ENCODE measurements around the gene CDKN2AIPNL. TPM values are rescaled to one million over a fixed set of nuclear protein-coding genes. Genes with fewer than 3 reads are reported as not detected.
"Not testable (repeated sequence)": the region's sequence is repeated elsewhere in the genome, so short reads cannot be mapped to it uniquely, and the experiment has no call there.

Gene CDKN2AIPNL
- total and polyA plus RNA-seq, 11 donors: 26.6 to 87.5 (median 32.4) TPM

DNA sequence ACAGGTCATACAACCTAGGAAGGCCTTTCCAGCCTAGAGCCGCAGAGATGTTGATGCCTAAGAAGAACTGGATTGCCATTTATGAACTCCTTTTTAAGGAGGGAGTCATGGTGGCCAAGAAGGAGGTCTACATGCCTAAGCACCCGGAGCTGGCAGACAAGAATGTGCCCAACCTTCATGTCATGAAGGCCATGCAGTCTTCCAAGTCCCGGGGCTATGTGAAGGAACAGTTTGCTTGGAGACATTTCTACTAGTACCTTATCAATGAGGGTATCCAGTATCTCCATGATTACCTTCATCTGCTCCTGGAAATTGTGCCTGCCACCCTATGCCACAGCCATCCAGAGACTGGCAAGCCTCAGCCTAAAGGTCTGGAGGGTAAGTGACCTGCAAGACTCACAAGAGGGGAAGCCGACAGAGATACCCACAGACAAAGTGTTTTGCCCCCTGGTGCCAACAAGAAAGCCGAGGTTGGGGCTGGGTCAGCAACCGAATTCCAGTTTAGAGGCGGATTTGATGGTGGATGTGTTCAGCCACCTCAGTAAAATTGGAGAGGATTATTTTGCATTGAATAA lies 11.2 kb upstream of the CDKN2AIPNL start:
- Histone ChIP-seq H3K27ac (no peak overlapping the region), H3K27me3 (no peaks in the 10 kb centered on the region), H3K4me3 (no peak overlapping the region), H3K4me1 (no peaks in the 10 kb centered on the region), H3K36me3 (no peaks in the 10 kb centered on the region), H3K9me3 (peaks cover 0 to 10% (median 0%) of the 10 kb centered on the region in 12 donors)
- ATAC-seq (no peak), DNase-seq (no peak)
- intact Hi-C loops (cut with DNase I): no loop called here
- TF ChIP-seq CTCF (IDR thresholded peaks at IDR 0.05): no peak
- no peak for TF ChIP-seq POLR2A (IDR thresholded peaks at IDR 0.05)
- WGBS, 4 donors: 89 to 92% (median 89%) methylated on average over 7 of the region's 7 CpGs

DNA sequence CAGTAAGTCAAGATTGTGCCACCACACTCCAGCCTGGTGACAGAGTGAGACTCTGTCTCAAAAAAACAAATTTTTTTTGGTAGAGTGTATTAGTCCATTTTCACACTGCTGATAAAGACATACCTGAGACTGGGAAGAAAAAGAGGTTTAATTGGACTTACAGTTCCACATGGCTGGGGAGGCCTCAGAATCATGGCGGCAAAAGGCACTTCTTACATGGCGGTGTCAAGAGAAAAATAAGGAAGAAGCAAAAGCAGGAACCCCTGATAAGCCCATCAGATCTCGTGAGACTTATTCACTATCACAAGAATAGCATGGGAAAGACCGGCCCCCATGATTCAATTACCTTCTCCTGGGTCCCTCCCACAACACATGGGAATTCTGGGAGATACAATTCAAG lies 9.4 kb upstream of the CDKN2AIPNL start:
- intact Hi-C loops (cut with DNase I); H3K4me1 ChIP-seq; H3K27ac ChIP-seq; H3K4me3 ChIP-seq; DNase-seq; H3K27me3 ChIP-seq; ATAC-seq; H3K36me3 ChIP-seq: not testable (repeated sequence)
- H3K9me3 ChIP-seq: peaks cover 0 to 10% (median 0%) of the 10 kb centered on the region in 12 donors
- WGBS, 4 donors: 86 to 97% (median 88%) methylated on average over 4 of the region's 4 CpGs

- H3K27ac ChIP-seq: no peak overlapping the region
- DNase-seq (no peak), ATAC-seq (no peak)
- no peak for TF ChIP-seq CTCF (IDR thresholded peaks at IDR 0.05)
- no peak for TF ChIP-seq POLR2A (IDR thresholded peaks at IDR 0.05)
- H3K36me3 ChIP-seq: no peaks in the 10 kb centered on the region
- no peaks in the 10 kb centered on the region for H3K4me1 ChIP-seq
- WGBS, 4 donors: 85 to 95% (median 94%) methylated on average over 2 of the region's 2 CpGs
- no peaks in the 10 kb centered on the region for H3K27me3 ChIP-seq
- peaks cover 0 to 10% (median 0%) of the 10 kb centered on the region in 12 donors for H3K9me3 ChIP-seq
- H3K4me3 ChIP-seq: no peak overlapping the region
- intact Hi-C loops (cut with DNase I): no loop called here
Measured at GRCh38 chr5:134420343-134420742, 8.7 kb upstream of the CDKN2AIPNL start.

GRCh38 chr5:134418958-134419357 lies 7.3 kb upstream of the CDKN2AIPNL start:
- no peaks in the 10 kb centered on the region for H3K27me3 ChIP-seq
- ATAC-seq (no peak), DNase-seq (no peak)
- H3K27ac ChIP-seq: no peak overlapping the region
- H3K4me1 ChIP-seq: no peaks in the 10 kb centered on the region
- no peak overlapping the region for H3K4me3 ChIP-seq
- TF ChIP-seq POLR2A (IDR thresholded peaks at IDR 0.05): no peak
- TF ChIP-seq CTCF (IDR thresholded peaks at IDR 0.05): no peak
- H3K36me3 ChIP-seq: no peaks in the 10 kb centered on the region
- H3K9me3 ChIP-seq: peaks cover 0 to 10% (median 0%) of the 10 kb centered on the region in 12 donors
- intact Hi-C loops (cut with DNase I): no loop called here
- 96 to 98% (median 97%) methylated on average over 3 of the region's 3 CpGs for WGBS, 4 donors

DNA sequence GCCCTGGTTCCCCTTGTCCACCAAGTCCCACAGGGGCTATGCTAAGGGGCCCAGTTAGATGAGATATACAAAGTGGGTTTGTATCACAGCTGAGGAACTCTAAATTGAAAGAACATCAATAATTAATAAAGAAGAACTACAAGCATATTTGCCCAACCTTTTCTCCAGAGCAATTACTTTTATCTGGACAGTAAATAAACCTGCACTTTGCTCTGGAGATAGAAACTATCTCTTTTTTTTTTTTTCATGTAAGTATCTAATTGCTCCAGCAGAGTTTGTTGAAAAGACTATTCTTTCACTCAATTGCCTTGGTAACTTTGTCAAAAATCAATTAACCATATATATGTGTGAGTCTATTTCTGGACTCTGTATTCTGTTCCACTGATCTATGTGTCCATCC lies 6.0 kb upstream of the CDKN2AIPNL start:
- no peaks in the 10 kb centered on the region for H3K36me3 ChIP-seq
- DNase-seq: no peak
- no peak overlapping the region for H3K27ac ChIP-seq
- H3K4me1 ChIP-seq: peaks cover 0 to 6% (median under 1%) of the 10 kb centered on the region in 12 donors
- no peak overlapping the region for H3K4me3 ChIP-seq
- intact Hi-C loops (cut with DNase I): no loop called here
- H3K9me3 ChIP-seq: peaks cover 0 to 10% (median 0%) of the 10 kb centered on the region in 12 donors
- no peak for TF ChIP-seq CTCF (IDR thresholded peaks at IDR 0.05)
- no peak for TF ChIP-seq POLR2A (IDR thresholded peaks at IDR 0.05)
- ATAC-seq: no peak
- no peaks in the 10 kb centered on the region for H3K27me3 ChIP-seq
